ENCODE data around the gene ODC1.

ODC1 gene

GRCh38 chr2:10404324-10405143 lies 43.6 kb downstream of the ODC1 start:
- Histone ChIP-seq H2AFZ (ENCODE audit: low read depth, low read length, severe bottlenecking) (no peak overlapping the region), H3K27ac (ENCODE audit: low read depth, low read length) (no peak overlapping the region), H3K27me3 (ENCODE audit: low read length) (no peaks in the 10 kb centered on the region), H3K9ac (ENCODE audit: low read length) (no peak overlapping the region), H4K20me1 (ENCODE audit: low read depth, low read length) (no peaks in the 10 kb centered on the region), H3K9me2 (replicated peaks; ENCODE audit: insufficient read depth, low read length) (no peaks in the 10 kb centered on the region), H3K36me3 (ENCODE audit: low read length) (no peaks in the 10 kb centered on the region), H3K4me3 (ENCODE audit: insufficient read depth, low read length, poor library complexity, severe bottlenecking) (no peak overlapping the region), H3K4me2 (ENCODE audit: low read depth, low read length, poor library complexity, severe bottlenecking) (no peak overlapping the region), H3F3A (ENCODE audit: insufficient read depth) (no peaks in the 10 kb centered on the region), H3K79me2 (ENCODE audit: insufficient read depth, low read length) (no peaks in the 10 kb centered on the region), H3K9me3 (ENCODE audit: insufficient read depth, low read length) (no peaks in the 10 kb centered on the region)
- no peak for TF ChIP-seq CTCF (IDR thresholded peaks at IDR 0.05; ENCODE audit: insufficient read depth, low read length, poor library complexity, severe bottlenecking)
- TF ChIP-seq EZH2phosphoT487 (conservative IDR thresholded peaks at IDR 0.05; ENCODE audit: low read length) = no peak

- Histone ChIP-seq H3K9me3 (ENCODE audit: insufficient read depth, low read length) (no peaks in the 10 kb centered on the region), H2AFZ (ENCODE audit: low read depth, low read length, severe bottlenecking) (no peak overlapping the region), H3K9ac (ENCODE audit: low read length) (no peak overlapping the region), H3K36me3 (ENCODE audit: low read length) (no peaks in the 10 kb centered on the region), H3K4me3 (ENCODE audit: insufficient read depth, low read length, poor library complexity, severe bottlenecking) (no peak overlapping the region), H3K27me3 (ENCODE audit: low read length) (no peaks in the 10 kb centered on the region), H3K9me2 (replicated peaks; ENCODE audit: insufficient read depth, low read length) (no peaks in the 10 kb centered on the region), H3K4me2 (ENCODE audit: low read depth, low read length, poor library complexity, severe bottlenecking) (no peak overlapping the region), H3F3A (ENCODE audit: insufficient read depth) (no peaks in the 10 kb centered on the region), H3K79me2 (ENCODE audit: insufficient read depth, low read length) (no peaks in the 10 kb centered on the region), H4K20me1 (ENCODE audit: low read depth, low read length) (no peaks in the 10 kb centered on the region), H3K27ac (ENCODE audit: low read depth, low read length) (no peak overlapping the region)
- TF ChIP-seq EZH2phosphoT487 (conservative IDR thresholded peaks at IDR 0.05; ENCODE audit: low read length) (no peak), CTCF (IDR thresholded peaks at IDR 0.05; ENCODE audit: insufficient read depth, low read length, poor library complexity, severe bottlenecking) (no peak)
These were observed 45.4 kb downstream of the ODC1 start for GRCh38 chr2:10402653-10403215.

- Histone ChIP-seq H3K9me2 (replicated peaks; ENCODE audit: insufficient read depth, low read length) (no peaks in the 10 kb centered on the region), H3K79me2 (ENCODE audit: insufficient read depth, low read length) (no peaks in the 10 kb centered on the region), H4K20me1 (ENCODE audit: low read depth, low read length) (no peaks in the 10 kb centered on the region), H3K4me3 (ENCODE audit: insufficient read depth, low read length, poor library complexity, severe bottlenecking) (no peak overlapping the region), H3K9ac (ENCODE audit: low read length) (no peak overlapping the region), H3K4me2 (ENCODE audit: low read depth, low read length, poor library complexity, severe bottlenecking) (no peak overlapping the region), H3K27me3 (ENCODE audit: low read length) (no peaks in the 10 kb centered on the region), H3K27ac (ENCODE audit: low read depth, low read length) (no peak overlapping the region), H3K9me3 (ENCODE audit: insufficient read depth, low read length) (no peaks in the 10 kb centered on the region), H3F3A (ENCODE audit: insufficient read depth) (no peaks in the 10 kb centered on the region), H2AFZ (ENCODE audit: low read depth, low read length, severe bottlenecking) (no peak overlapping the region), H3K36me3 (ENCODE audit: low read length) (no peaks in the 10 kb centered on the region)
- no peak for TF ChIP-seq EZH2phosphoT487 (conservative IDR thresholded peaks at IDR 0.05; ENCODE audit: low read length)
- TF ChIP-seq CTCF (IDR thresholded peaks at IDR 0.05; ENCODE audit: insufficient read depth, low read length, poor library complexity, severe bottlenecking) = no peak
These were observed 46.0 kb downstream of the ODC1 start for GRCh38 chr2:10402062-10402585.

All from SU-DHL-6 (cell line).